H9 (cell line): ENCODE results near the gene RACGAP1. TPM values are rescaled to one million over a fixed set of nuclear protein-coding genes. Genes with fewer than 3 reads are reported as not detected.

Source experiments
- DNase-seq: peaks from one replicate; pipeline ENCODE4 v3.0.0-alpha.2; 2017
- H2AFZ ChIP-seq: one replicate; pipeline ENCODE4 v1.6.1; 2013; ENCODE audit warnings: mild to moderate bottlenecking, low read length, control low read depth, moderate library complexity
- H2AK5ac ChIP-seq: 2 replicates; pipeline ENCODE4 v1.6.1; 2013; ENCODE audit warnings: low read length, control low read depth, mixed read lengths; ENCODE audit not compliant: insufficient read length
- H2BK120ac ChIP-seq: one replicate; pipeline ENCODE4 v1.6.1; 2013; ENCODE audit warnings: low read depth, mild to moderate bottlenecking, low read length, control low read depth, inconsistent platforms; ENCODE audit not compliant: poor library complexity, severe bottlenecking
- H2BK12ac ChIP-seq: 2 replicates; pipeline ENCODE4 v1.6.1; 2013; ENCODE audit warnings: low read length, control low read depth, mixed read lengths, low read depth; ENCODE audit not compliant: insufficient read length
- H2BK15ac ChIP-seq: 2 replicates; pipeline ENCODE4 v1.6.1; 2013; ENCODE audit warnings: low read depth, low read length, control low read depth
- H2BK20ac ChIP-seq: one replicate; pipeline ENCODE4 v1.6.1; 2013; ENCODE audit warnings: low read depth, mild to moderate bottlenecking, low read length, control low read depth, inconsistent platforms; ENCODE audit not compliant: poor library complexity, severe bottlenecking
- H2BK5ac ChIP-seq: 2 replicates; pipeline ENCODE4 v1.6.1; 2013; ENCODE audit warnings: low read length, control low read depth, mixed read lengths; ENCODE audit not compliant: insufficient read length
- H3K14ac ChIP-seq: 2 replicates; pipeline ENCODE4 v1.6.1; 2013; ENCODE audit warnings: low read length, control low read depth; ENCODE audit not compliant: insufficient read depth
- H3K18ac ChIP-seq: 2 replicates; pipeline ENCODE4 v1.6.1; 2013; ENCODE audit warnings: low read depth, mild to moderate bottlenecking, mixed read lengths, low read length, control low read depth; ENCODE audit not compliant: insufficient read length
- H3K23ac ChIP-seq: 2 replicates; pipeline ENCODE4 v1.6.1; 2013; ENCODE audit warnings: low read length, control low read depth, mixed read lengths, low read depth; ENCODE audit not compliant: insufficient read length
- H3K23me2 ChIP-seq: 2 replicates; pipeline ENCODE4 v1.6.1; 2013; ENCODE audit warnings: low read depth, mild to moderate bottlenecking, mixed read lengths, low read length, control low read depth; ENCODE audit not compliant: insufficient read length, poor library complexity, severe bottlenecking
- H3K27ac ChIP-seq: 2 replicates; pipeline ENCODE4 v1.5.1; 2013; ENCODE audit warnings: low read length, control low read depth, mixed read lengths, low read depth; ENCODE audit not compliant: insufficient read length
- H3K27me3 ChIP-seq: 2 replicates; pipeline ENCODE4 v1.6.1; 2013; ENCODE audit warnings: low read length, control low read depth, inconsistent platforms; ENCODE audit not compliant: insufficient read depth
- H3K4ac ChIP-seq: 2 replicates; pipeline ENCODE4 v1.6.1; 2013; ENCODE audit warnings: low read depth, mild to moderate bottlenecking, control low read depth, inconsistent platforms, low read length, moderate library complexity
- H3K4me1 ChIP-seq: 2 replicates; pipeline ENCODE4 v1.6.1; 2013; ENCODE audit warnings: low read length, control low read depth, inconsistent platforms; ENCODE audit not compliant: insufficient read depth
- H3K4me2 ChIP-seq: 2 replicates; pipeline ENCODE4 v1.6.1; 2013; ENCODE audit warnings: low read length, control low read depth, mixed read lengths; ENCODE audit not compliant: insufficient read length, insufficient read depth
- H3K56ac ChIP-seq: 2 replicates; pipeline ENCODE4 v1.6.1; 2013; ENCODE audit warnings: low read depth, mild to moderate bottlenecking, mixed read lengths, low read length, control low read depth; ENCODE audit not compliant: insufficient read length
- H3K79me1 ChIP-seq: 2 replicates; pipeline ENCODE4 v1.6.1; 2013; ENCODE audit warnings: low read depth, mild to moderate bottlenecking, moderate library complexity, low read length, control low read depth, inconsistent platforms; ENCODE audit not compliant: insufficient read depth, poor library complexity, severe bottlenecking
- H3K79me2 ChIP-seq: 2 replicates; pipeline ENCODE4 v1.6.1; 2013; ENCODE audit warnings: low read length, control low read depth, inconsistent platforms; ENCODE audit not compliant: insufficient read depth
- H3K9ac ChIP-seq: 2 replicates; pipeline ENCODE4 v1.6.1; 2013; ENCODE audit warnings: low read length, control low read depth, mixed read lengths; ENCODE audit not compliant: insufficient read length; ENCODE audit errors: extremely low read depth
- H3K9me3 ChIP-seq: one replicate; pipeline ENCODE4 v1.6.1; 2013; ENCODE audit warnings: low read depth, low read length, inconsistent platforms; ENCODE audit not compliant: control insufficient read depth
- H3T11ph ChIP-seq: one replicate; pipeline ENCODE4 v1.6.1; 2013; ENCODE audit warnings: mild to moderate bottlenecking, low read length, control low read depth, inconsistent platforms
- H4K20me1 ChIP-seq: one replicate; pipeline ENCODE4 v1.6.1; 2013; ENCODE audit not compliant: control insufficient read depth, insufficient read length, insufficient read depth
- H4K5ac ChIP-seq: 2 replicates; pipeline ENCODE4 v1.6.1; 2013; ENCODE audit warnings: low read depth, mild to moderate bottlenecking, mixed read lengths, low read length, control low read depth; ENCODE audit not compliant: insufficient read length
- H4K8ac ChIP-seq: replicated peaks from 2 replicates; pipeline ENCODE4 v1.6.1; 2013; ENCODE audit warnings: low read length, control low read depth, mixed read lengths, low read depth; ENCODE audit not compliant: insufficient read length
- H4K91ac ChIP-seq: 2 replicates; pipeline ENCODE4 v1.6.1; 2013; ENCODE audit warnings: low read depth, mild to moderate bottlenecking, moderate library complexity, mixed read lengths, low read length, control low read depth; ENCODE audit not compliant: insufficient read length
- H3K27ac Mint-ChIP-seq, 3 experiments: 2 replicates in 2 of 3; 3 replicates in 1 of 3; pipeline ENCODE4 v1.8.0; 2020 to 2021; ENCODE audit warnings: mixed read lengths in 3 of 3, mild to moderate bottlenecking in 1 of 3, moderate library complexity in 1 of 3
- H3K27me3 Mint-ChIP-seq: 2 replicates; pipeline ENCODE4 v1.8.0; 2021; ENCODE audit warnings: low read depth, mild to moderate bottlenecking, moderate library complexity, mixed read lengths
- H3K36me3 Mint-ChIP-seq, 3 experiments: 2 replicates in 2 of 3; 3 replicates in 1 of 3; pipeline ENCODE4 v1.8.0; 2020 to 2021; ENCODE audit warnings: low read depth in 3 of 3, mixed read lengths in 3 of 3; ENCODE audit not compliant: insufficient read depth in 1 of 3
- H3K4me1 Mint-ChIP-seq, 2 experiments: 2 replicates each; pipeline ENCODE4 v1.8.0; 2020; ENCODE audit warnings: mixed read lengths in 2 of 2
- H3K4me3 Mint-ChIP-seq, 2 experiments: 2 replicates in 1 of 2; 3 replicates in 1 of 2; pipeline ENCODE4 v1.8.0; 2020 to 2021; ENCODE audit warnings: mild to moderate bottlenecking in 2 of 2, mixed read lengths in 2 of 2, moderate library complexity in 1 of 2
- H3K9me3 Mint-ChIP-seq, 2 experiments: 2 replicates in 1 of 2; 3 replicates in 1 of 2; pipeline ENCODE4 v1.8.0; 2020; ENCODE audit warnings: mild to moderate bottlenecking in 2 of 2, mixed read lengths in 2 of 2, moderate library complexity in 1 of 2
- CTCF ChIP-seq: fragments of 200-600 bp; sonication (generic); conservative IDR thresholded peaks from 3 replicates; pipeline ENCODE4 v1.8.0; 2021; ENCODE audit warnings: antibody characterized with exemption, mild to moderate bottlenecking
- WGBS: extraction: QIAGEN DNeasy Blood & Tissue Kit; methylation state at CpG from one replicate; pipeline ENCODE4 v1.1.7; 2013; ENCODE audit warnings: missing lambda C conversion rate, low lambda C conversion rate, mixed read lengths; ENCODE audit not compliant: insufficient read length; ENCODE audit errors: extremely low coverage; 5-methylcytosine and 5-hydroxymethylcytosine counted together
- total RNA-seq: library from RNA; stranded (reverse); gene quantifications from 2 replicates; pipeline ENCODE4 v1.2.1, GENCODE V29; 2021

Gene RACGAP1
- total RNA-seq, 1 experiment from 2014 or later = 64.8 TPM

GRCh38 chr12:50069069-50069468 lies 43.8 kb upstream of the RACGAP1 start:
- Histone ChIP-seq H2BK20ac (no peak overlapping the region), H3K56ac (no peak overlapping the region), H4K5ac (no peak overlapping the region), H3K23me2 (no peaks in the 10 kb centered on the region), H2AFZ (no peak overlapping the region), H3K9ac (no peak overlapping the region), H2BK120ac (no peak overlapping the region), H2BK5ac (no peak overlapping the region), H2BK12ac (no peak overlapping the region), H4K20me1 (no peaks in the 10 kb centered on the region), H2BK15ac (no peak overlapping the region), H4K8ac (no peak overlapping the region), H3K79me1 (no peaks in the 10 kb centered on the region), H3K9me3 (no peaks in the 10 kb centered on the region), H3T11ph (no peak overlapping the region), H3K4ac (no peak overlapping the region), H3K4me2 (no peak overlapping the region), H3K27ac (no peak overlapping the region), H3K14ac (no peak overlapping the region), H2AK5ac (no peak overlapping the region), H3K27me3 (no peaks in the 10 kb centered on the region), H4K91ac (no peak overlapping the region), H3K79me2 (no peaks in the 10 kb centered on the region), H3K18ac (no peak overlapping the region), H3K23ac (no peak overlapping the region), H3K4me1 (no peaks in the 10 kb centered on the region; the same call in 1 of the 2 replicates)
- no peak for TF ChIP-seq CTCF
- DNase-seq = no peak
- WGBS = no CpG with 5 or more reads among the region's 5 CpGs
- peaks cover 7% of the 10 kb centered on the region for H3K27me3 Mint-ChIP-seq
- peaks cover 21 to 25% of the 10 kb centered on the region in 2 experiments for H3K4me1 Mint-ChIP-seq
- H3K27ac Mint-ChIP-seq = no peak overlapping the region
- no peaks in the 10 kb centered on the region for H3K36me3 Mint-ChIP-seq
- no peak overlapping the region for H3K4me3 Mint-ChIP-seq
- H3K9me3 Mint-ChIP-seq = no peaks in the 10 kb centered on the region
